GM18499 (cell line): Measurements from ENCODE around the gene OCA2.
"Not testable (repeated sequence)": the region's sequence is repeated elsewhere in the genome, so short reads cannot be mapped to it uniquely, and the experiment has no call there.

Experiments
- ATAC-seq: cut with Tn5 transposase; IDR thresholded peaks from one replicate; pipeline ENCODE4 v1.9.1; 2021; ENCODE audit warnings: moderate number of reproducible peaks; ENCODE audit not compliant: insufficient read depth, unreplicated experiment

The OCA2 gene

DNA sequence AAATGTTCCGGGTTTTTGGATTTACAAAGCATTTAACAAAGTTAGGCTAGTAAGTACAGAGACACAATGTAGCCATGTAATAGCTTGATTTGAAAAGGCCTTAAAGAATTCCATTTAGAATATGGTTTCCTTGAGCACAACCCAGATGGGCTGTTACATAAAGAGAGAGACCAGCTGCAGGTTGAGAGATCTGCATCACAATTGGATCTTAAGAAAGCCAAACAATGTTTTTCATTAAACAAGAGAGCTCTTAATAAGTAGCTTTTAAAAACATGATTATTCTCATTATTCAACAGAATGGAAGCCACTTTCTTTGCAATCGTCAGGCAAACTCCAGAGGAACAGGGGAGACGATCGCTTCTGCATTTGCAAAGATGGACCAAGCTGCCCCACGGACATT lies 300.3 kb downstream of the OCA2 start:
- no peak for ATAC-seq

- no peak for ATAC-seq
These were observed 301.4 kb downstream of the OCA2 start for GRCh38 chr15:27797765-27798164.

DNA sequence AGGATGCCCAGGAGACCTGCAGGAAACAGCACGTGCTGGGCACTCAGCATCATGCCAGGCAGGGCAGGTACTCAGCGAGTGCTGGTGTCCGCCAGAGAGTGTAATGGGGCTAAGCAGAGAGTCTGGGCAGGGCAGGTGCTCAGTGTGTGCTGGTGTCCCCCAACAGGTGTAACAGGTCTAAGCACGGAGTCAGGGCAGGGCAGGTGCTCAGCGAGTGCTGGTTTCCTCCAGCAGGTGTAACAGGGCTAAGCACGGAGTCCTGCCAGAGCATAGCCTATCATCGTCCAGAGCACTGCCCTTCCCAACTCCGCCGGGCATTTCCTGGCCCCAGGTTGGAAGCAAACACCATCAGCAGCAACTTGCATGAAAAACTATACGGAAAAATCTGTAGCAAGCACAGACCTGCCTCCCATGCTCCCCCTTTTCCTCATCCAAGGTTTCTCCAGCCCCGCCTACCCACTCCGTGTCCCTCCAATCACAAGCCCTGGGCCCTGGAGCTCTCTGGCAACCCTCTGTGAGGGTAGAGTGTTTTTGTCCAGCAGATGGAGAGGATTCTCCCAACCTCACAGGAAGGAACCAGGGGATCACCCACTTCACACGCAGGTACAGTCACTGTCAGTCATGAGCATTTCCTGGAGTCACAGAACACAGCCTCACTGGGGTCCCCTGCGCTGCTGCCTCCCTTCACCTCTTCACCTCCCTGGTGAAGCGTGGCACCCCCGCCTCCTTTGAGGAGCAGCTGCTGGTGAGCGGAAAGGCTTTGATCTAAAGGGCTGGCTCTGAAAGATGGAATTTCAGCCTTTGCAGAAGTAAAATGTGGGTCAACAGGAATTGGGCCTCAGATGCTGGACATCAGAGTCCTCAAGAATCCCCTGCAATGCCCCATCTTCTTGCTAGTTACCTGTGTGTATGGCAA lies 302.5 kb downstream of the OCA2 start:
- no peak for ATAC-seq

DNA sequence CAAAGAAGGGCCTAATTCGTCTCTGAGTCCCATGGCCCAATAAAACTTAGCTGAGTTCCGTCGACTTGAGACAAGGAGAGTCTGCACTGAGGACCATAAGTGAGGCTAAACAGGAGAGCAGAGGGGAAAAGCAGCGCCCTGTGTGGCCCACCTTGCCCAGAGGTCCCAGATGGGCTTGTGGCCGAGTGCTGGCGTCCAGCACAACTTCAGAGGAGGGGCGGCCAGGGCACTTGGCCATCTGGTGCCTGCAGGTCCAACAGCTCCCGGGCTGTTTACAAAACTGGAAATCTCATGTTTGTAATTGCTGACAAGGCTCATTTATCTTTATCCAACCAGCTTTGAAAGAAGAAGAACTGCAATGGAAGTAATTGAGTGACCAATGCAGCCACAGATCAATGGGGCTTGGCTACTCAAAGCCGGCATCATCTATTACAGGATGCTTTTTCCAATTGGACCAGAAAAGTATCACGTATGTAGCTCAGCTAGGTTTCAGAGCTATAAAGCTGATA lies 306.3 kb downstream of the OCA2 start:
- no peak for ATAC-seq

DNA sequence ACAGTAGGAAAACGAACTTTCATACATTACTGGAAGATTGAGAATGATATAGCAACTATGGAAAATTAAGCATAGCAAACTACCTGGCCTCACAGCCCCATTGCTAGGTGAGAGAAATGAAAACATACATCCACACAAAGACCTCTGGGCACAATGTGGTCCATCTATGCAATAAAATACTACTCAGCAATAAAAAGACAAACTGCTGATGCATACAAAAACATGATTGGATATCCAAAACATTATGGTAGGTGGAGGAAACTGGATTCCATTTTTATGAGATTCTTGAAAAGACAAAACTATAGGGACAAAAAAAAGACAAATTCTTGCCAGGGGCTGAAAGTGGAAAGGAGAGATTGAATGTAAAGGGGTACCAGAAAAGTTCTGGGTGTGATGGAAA lies 308.8 kb downstream of the OCA2 start:
- ATAC-seq = no peak

DNA sequence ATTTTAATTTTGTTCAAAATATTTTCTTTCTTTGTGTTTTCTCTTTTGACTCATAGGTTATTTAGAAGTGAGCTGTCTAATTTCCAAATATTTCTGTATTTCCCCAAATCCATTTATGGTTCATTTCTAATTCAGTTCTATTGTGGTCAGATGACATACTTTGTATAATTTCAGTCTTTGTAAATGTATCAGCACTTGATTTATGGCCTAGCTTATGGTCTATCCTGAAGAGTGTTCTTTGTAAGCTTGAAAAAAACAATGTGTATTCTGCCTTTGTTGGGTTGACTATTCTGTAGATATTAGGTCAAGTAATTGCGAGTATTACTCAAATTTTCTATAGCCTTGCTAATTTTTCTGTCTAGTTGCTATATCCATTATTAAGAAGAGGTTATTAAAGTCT lies 311.2 kb downstream of the OCA2 start:
- no peak for ATAC-seq

- no peak for ATAC-seq
These were observed 315.0 kb downstream of the OCA2 start for GRCh38 chr15:27784107-27784506.

DNA sequence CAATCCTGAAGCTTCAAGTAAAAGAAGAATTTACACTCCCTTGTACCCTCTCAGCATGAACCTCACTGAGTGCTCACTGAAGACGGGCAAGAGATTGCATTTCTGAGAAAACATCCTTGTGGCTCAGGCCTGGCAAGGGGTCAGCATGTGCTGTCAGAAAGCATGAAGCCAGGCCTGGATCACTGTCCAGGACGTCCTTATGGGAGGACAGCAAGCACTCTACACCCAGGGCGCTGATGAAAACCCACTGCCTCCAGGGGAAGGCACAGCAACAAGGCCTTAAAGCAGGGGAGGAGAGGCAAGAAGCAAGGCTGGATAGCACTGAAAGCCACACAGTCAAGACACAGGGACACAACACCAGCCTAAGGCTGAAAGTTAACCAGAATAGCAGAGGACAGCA lies 315.4 kb downstream of the OCA2 start:
- no peak for ATAC-seq

DNA sequence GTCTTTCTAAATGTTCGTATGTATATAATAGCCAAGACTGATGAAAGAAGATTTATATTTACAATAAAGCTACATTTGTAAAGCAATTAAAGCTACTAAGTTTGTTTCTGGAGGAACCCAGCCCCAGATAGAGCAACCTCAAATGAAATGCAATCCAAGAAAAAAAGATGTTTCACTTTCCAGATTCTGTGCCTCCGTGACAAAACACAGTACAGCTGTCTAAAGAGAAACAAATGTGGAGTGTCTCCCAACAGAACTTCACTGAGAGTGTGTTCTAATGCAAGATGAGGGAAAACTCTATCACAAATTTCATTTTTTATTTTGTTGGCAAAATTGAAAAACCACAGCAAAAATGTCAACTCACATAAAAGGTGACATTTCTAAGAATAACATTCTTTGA lies 317.0 kb downstream of the OCA2 start:
- ATAC-seq = no peak

- ATAC-seq = no peak
These were observed 322.6 kb downstream of the OCA2 start for GRCh38 chr15:27776501-27776900.

DNA sequence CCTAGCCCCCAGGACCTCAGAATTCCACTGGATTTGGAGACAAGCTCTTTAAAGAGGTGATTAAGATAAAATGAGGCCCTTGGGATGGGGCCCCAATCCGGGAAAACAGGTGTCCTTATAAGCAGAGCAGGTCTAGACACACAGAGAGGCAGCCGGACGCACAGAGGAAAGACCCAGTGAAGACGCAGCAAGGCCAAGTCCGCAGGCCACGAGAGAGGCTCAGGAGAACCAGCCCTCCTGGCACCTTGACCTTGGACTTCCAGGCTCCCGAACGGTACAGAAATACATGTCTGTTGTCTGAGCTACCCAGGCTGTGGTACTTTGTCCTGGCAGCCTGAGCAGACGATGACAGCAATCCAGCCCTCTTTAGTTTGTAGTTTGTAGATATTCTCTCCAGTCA lies 324.5 kb downstream of the OCA2 start:
- ATAC-seq = no peak

DNA sequence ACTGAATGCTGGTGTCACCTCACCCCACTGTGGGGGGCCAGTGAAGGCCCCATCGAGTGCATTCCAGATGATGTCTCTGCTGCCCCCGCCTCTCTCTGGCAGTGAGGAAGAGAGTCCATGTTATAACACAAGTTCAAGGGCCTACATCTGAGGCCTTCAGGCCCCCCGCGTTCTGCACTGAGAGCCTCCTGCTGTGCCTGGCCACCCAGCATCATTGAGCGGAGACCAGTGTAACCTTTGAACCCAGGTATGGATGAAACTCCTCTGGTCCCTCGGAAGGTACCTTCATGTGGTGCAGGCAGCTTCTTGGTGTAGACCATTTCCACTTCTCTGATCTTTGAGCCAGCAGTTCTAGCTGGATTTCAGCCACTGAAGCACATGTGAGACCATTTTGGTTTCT lies 324.9 kb downstream of the OCA2 start:
- no peak for ATAC-seq

- ATAC-seq = no peak
These were observed 327.2 kb downstream of the OCA2 start for GRCh38 chr15:27771892-27772291.

DNA sequence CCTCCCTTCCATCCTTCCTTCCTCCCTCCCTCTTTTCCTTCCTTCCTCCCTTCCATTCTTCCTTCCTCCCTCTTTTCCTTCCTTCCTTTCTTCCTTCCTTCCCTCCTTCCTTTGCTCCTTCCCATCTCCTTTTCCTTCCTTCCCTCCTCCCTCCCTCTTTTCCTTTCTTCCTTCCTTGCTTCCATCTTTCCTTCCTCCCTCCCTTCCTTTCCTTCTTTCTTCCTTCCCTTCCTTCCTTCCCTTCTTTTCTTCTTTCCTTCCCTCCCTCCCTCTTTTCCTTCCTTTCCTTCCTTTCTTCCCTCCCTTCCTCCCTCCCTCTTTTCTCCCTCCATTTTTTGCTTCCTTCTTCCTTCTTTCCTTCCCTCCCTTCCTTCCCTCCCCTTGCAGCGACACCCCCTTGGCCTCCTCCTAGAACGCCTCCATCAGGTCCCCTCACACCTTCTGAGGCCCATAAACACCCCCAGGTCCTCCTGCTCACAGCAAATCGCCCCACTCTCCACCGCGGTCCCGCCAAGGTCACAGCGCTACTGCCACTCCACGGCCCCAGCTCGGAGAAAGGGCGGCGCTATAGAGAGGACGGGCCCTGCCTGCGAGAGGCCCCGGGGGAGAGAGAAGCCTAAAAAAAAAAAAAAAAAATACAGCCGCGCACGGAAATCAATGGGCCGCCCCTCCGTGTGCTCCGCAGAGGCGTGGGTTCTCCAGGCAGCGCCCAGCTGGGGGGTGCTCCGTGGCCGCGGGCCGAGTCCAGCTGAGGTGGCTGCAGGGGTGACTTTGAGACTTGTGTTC lies 328.2 kb downstream of the OCA2 start:
- no peak for ATAC-seq

GRCh38 chr15:27770086-27770607 lies 329.0 kb downstream of the OCA2 start:
- ATAC-seq = no peak

GRCh38 chr15:27769652-27770051 lies 329.5 kb downstream of the OCA2 start:
- ATAC-seq = no peak

DNA sequence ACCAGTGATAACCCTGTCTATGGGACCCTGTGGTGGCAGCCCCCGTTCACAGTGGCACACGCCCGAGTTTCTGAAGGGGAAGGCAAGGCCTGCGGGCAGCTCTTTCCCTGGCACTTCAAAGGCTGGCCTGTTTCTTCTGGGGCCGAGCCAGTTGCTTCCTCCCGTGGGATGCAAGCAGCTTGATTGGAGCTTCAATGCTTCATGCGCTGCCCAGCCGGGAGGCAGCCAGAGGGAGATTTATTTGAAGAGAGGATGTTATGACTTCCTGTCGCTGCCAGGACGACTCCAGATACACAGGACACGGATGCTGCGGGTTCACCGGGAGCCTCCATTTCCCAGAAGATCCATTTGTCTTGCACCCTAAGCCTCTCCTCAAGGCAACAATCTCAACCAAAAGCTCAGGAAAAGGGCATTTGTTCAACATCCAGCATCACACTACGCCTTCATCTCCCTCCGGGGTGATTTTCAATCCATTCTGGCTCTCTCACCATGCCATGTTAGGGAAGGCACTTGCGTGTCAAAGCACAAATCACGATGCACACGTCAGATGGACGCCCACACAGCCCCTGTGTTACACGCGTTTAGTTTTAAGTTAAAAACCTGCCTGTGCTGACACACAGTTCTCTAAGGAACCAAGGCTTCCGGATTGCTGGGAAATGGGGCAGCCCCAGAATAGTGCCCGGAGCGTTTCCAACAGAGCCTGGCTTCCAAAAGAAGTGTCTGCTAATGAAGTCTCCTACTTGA lies 330.2 kb downstream of the OCA2 start:
- ATAC-seq = no peak

DNA sequence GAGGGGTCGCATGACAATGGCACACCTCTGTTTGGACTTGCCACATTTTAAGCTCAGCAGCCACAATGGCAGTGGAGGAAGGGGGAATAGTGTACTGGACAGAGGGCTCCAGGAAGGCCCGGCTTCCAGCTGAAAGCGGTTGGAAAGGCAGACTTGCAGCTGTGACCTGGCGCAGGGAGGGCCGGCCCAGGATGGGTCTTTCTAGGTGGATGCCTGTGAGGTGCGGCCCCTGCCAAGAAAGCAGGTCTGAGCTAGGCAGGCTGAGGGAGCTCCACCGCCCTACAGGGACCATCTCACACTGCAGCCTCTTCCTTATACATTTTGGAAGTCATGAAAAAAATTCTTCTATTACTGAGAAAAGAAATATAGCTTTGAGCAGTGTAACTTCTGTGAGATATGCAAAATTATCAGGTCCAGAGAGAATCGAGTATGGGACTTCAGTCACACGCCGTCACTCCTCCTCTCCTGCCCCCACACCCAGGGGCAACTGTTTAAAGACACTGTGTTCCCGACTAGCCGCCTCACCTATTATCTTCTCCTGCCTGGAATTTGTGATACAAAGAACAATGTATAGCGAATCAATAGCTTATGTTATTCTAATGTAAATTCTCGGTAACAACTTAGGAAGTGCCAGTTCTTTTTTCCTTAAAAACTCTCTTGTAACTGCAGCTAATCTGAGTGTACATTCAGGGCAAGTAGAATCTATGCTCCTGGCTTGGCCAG lies 331.0 kb downstream of the OCA2 start:
- no peak for ATAC-seq

DNA sequence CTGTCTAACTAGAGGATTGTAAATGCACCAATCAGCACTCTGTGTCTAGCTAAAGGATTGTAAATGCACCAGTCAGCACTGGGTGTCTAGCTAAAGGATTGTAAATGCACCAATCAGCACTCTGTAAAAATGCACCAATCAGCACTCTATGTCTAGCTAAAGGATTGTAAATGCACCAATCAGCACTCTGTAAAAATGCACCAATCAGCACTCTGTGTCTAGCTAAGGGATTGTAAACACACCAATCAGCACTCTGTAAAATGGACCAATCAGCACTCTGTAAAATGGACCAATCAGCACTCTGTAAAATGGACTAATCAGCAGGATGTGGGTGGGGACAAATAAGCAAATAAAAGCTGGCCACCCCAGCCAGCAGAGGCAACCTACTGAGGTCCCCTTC lies 331.7 kb downstream of the OCA2 start:
- ATAC-seq = not testable (repeated sequence)

DNA sequence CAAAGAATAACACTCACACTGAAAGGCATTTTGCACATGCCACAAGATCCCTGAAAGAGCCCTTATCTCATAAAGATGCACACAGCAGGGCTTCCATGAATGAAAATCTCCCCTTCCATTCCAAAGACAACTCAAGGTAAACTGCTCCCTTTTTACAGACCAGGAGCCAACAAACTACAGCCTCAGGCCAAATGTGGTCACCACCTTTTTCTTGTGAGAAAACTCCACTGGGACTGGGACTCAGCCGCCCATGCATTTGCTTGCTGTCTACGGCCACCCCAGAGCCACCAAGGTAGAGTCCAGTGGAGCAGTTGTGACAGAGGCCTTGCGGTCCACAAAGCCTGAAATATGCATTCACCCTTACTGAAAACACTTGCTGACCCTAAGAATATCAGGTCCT lies 334.8 kb downstream of the OCA2 start:
- ATAC-seq = no peak
